H1 (cell line): Measurements from ENCODE around the gene PAXX. TPM values are rescaled to one million over a fixed set of nuclear protein-coding genes. Genes with fewer than 3 reads are reported as not detected.

Source experiments
- CTCF ChIA-PET: fragments of 300-600 bp; sonication (Branson Sonifier 250); formaldehyde crosslinking; loops from one replicate; lab custom pipeline; 2021; ENCODE audit not compliant: partially characterized antibody; lab: Charles Lee
- POLR2A ChIA-PET: fragments of 300-600 bp; sonication (Branson Sonifier 250); formaldehyde crosslinking; loops from one replicate; lab custom pipeline; 2021; ENCODE audit warnings: inconsistent platforms; ENCODE audit not compliant: partially characterized antibody; lab: Charles Lee
- DNase-seq, 2 experiments: peaks; one replicate each; pipeline versions ENCODE4 v3.0.0 to v3.0.0-alpha.2; 2010 to 2022; ENCODE audit warnings: low spot score in 2 of 2, low read depth in 1 of 2, mixed read lengths in 1 of 2
- FAIRE-seq: peaks from 2 replicates; lab custom pipeline; 2011; peaks lifted over from hg19 to GRCh38; lab: Jason Lieb, UNC
- H2AFZ ChIP-seq: 2 replicates; pipeline ENCODE4 v1.8.1; 2012; ENCODE audit warnings: low read length, inconsistent platforms
- H2AK5ac ChIP-seq: 2 replicates; pipeline ENCODE4 v1.6.1; 2013; ENCODE audit warnings: low read depth, low read length
- H2BK120ac ChIP-seq: replicated peaks from 2 replicates; pipeline ENCODE3; 2013; ENCODE audit warnings: low read depth, low read length, inconsistent platforms
- H2BK12ac ChIP-seq: 2 replicates; pipeline ENCODE4 v1.6.1; 2013; ENCODE audit warnings: low read depth, low read length
- H2BK15ac ChIP-seq: 2 replicates; pipeline ENCODE4 v1.6.1; 2013; ENCODE audit warnings: low read length
- H2BK20ac ChIP-seq: 2 replicates; pipeline ENCODE4 v1.6.1; 2013; ENCODE audit warnings: low read length
- H2BK5ac ChIP-seq: 2 replicates; pipeline ENCODE4 v1.6.1; 2013; ENCODE audit warnings: low read depth, low read length
- H3K14ac ChIP-seq: 2 replicates; pipeline ENCODE4 v1.6.1; 2013; ENCODE audit warnings: inconsistent platforms; ENCODE audit not compliant: insufficient read length
- H3K18ac ChIP-seq: 2 replicates; pipeline ENCODE4 v1.6.1; 2013; ENCODE audit warnings: low read length; ENCODE audit errors: extremely low read depth
- H3K23ac ChIP-seq: 2 replicates; pipeline ENCODE4 v1.6.1; 2013; ENCODE audit warnings: inconsistent platforms; ENCODE audit not compliant: insufficient read length
- H3K23me2 ChIP-seq: 2 replicates; pipeline ENCODE4 v1.6.1; 2013; ENCODE audit warnings: low read depth, low read length
- H3K27ac ChIP-seq: 2 replicates; pipeline ENCODE4 v1.6.1; 2011; ENCODE audit warnings: low read depth, low read length, inconsistent platforms
- H3K27me3 ChIP-seq, 4 experiments: replicated peaks in 1 of 4; 1 replicate in 1 of 4; 2 replicates in 3 of 4; pipeline versions ENCODE4 v1.6.1 to v1.8.1; 2011 to 2013; ENCODE audit warnings: low read length in 3 of 4, mild to moderate bottlenecking in 3 of 4, inconsistent platforms in 2 of 4, mixed read lengths in 2 of 4, moderate library complexity in 1 of 4; ENCODE audit not compliant: control insufficient read depth in 3 of 4, insufficient read depth in 3 of 4; ENCODE audit errors: extremely low read depth in 1 of 4
- H3K36me3 ChIP-seq, 4 experiments: 2 replicates each; pipeline versions ENCODE4 v1.6.1 to v1.8.1; 2011 to 2013; ENCODE audit warnings: mild to moderate bottlenecking in 4 of 4, low read length in 3 of 4, moderate library complexity in 2 of 4, control low read depth in 1 of 4, inconsistent platforms in 1 of 4; ENCODE audit not compliant: insufficient read depth in 4 of 4, control insufficient read depth in 2 of 4
- H3K4ac ChIP-seq: replicated peaks from 2 replicates; pipeline ENCODE3; 2013; ENCODE audit warnings: low read length, low read depth, mixed read lengths, inconsistent platforms; ENCODE audit not compliant: insufficient read length
- H3K4me1 ChIP-seq, 4 experiments: replicated peaks in 1 of 4; 1 replicate in 1 of 4; 2 replicates in 3 of 4; pipeline versions ENCODE4 v1.6.1 to v1.8.1; 2011 to 2013; ENCODE audit warnings: low read length in 3 of 4, inconsistent platforms in 2 of 4, mixed read lengths in 1 of 4; ENCODE audit not compliant: insufficient read depth in 4 of 4, control insufficient read depth in 3 of 4
- H3K4me2 ChIP-seq, 2 experiments: 2 replicates each; pipeline versions ENCODE4 v1.6.1 to v1.8.1; 2011 to 2013; ENCODE audit warnings: low read depth in 2 of 2, low read length in 2 of 2, control low read depth in 1 of 2, inconsistent platforms in 1 of 2, mild to moderate bottlenecking in 1 of 2; ENCODE audit not compliant: insufficient read depth in 1 of 2
- H3K4me3 ChIP-seq, 4 experiments: fragments of 200-600, 300-600 bp in 1 of 4; sonication (generic), shearing (Covaris generic), sonication (Bioruptor Twin) in 1 of 4; 2 replicates each; pipeline versions ENCODE4 v1.5.1 to v1.8.1; 2011 to 2016; ENCODE audit warnings: low read length in 4 of 4, low read depth in 3 of 4, control low read depth in 2 of 4, inconsistent platforms in 2 of 4, mild to moderate bottlenecking in 2 of 4, mixed read lengths in 1 of 4, moderate library complexity in 1 of 4; ENCODE audit not compliant: insufficient read depth in 2 of 4; ENCODE audit errors: extremely low read depth in 1 of 4
- H3K56ac ChIP-seq: replicated peaks from 2 replicates; pipeline ENCODE3; 2013; ENCODE audit warnings: low read depth, mild to moderate bottlenecking, mixed read lengths, low read length, inconsistent platforms; ENCODE audit not compliant: insufficient read length
- H3K79me1 ChIP-seq: 2 replicates; pipeline ENCODE4 v1.6.1; 2013; ENCODE audit warnings: low read depth, low read length, control low read depth
- H3K79me2 ChIP-seq, 2 experiments: 2 replicates each; pipeline versions ENCODE4 v1.6.1 to v1.8.1; 2012 to 2013; ENCODE audit warnings: low read length in 2 of 2, mild to moderate bottlenecking in 2 of 2, inconsistent platforms in 1 of 2; ENCODE audit not compliant: insufficient read depth in 2 of 2, control insufficient read depth in 1 of 2
- H3K9ac ChIP-seq, 4 experiments: replicated peaks in 1 of 4; 1 replicate in 1 of 4; 2 replicates in 3 of 4; pipeline versions ENCODE4 v1.6.1 to v1.8.1; 2011 to 2013; ENCODE audit warnings: low read depth in 3 of 4, low read length in 3 of 4, control low read depth in 2 of 4, mild to moderate bottlenecking in 2 of 4, moderate library complexity in 2 of 4, inconsistent platforms in 1 of 4; ENCODE audit errors: extremely low read depth in 1 of 4
- H3K9me3 ChIP-seq, 2 experiments: 2 replicates each; pipeline versions ENCODE4 v1.6.1 to v1.8.1; 2012 to 2013; ENCODE audit warnings: mild to moderate bottlenecking in 2 of 2, moderate library complexity in 2 of 2, control low read depth in 1 of 2, inconsistent platforms in 1 of 2, low read depth in 1 of 2, low read length in 1 of 2, mixed read lengths in 1 of 2; ENCODE audit not compliant: insufficient read depth in 2 of 2
- H4K20me1 ChIP-seq, 2 experiments: replicated peaks in 1 of 2; 2 replicates each; pipeline versions ENCODE3 to v1.8.1; 2011 to 2013; ENCODE audit warnings: inconsistent platforms in 2 of 2, low read length in 2 of 2, mild to moderate bottlenecking in 1 of 2; ENCODE audit not compliant: insufficient read depth in 2 of 2, control insufficient read depth in 1 of 2
- H4K5ac ChIP-seq: 2 replicates; pipeline ENCODE4 v1.6.1; 2013; ENCODE audit warnings: low read length, low read depth, mixed read lengths, inconsistent platforms; ENCODE audit not compliant: insufficient read length
- H4K8ac ChIP-seq: 2 replicates; pipeline ENCODE4 v1.8.0; 2013; ENCODE audit warnings: mild to moderate bottlenecking, moderate library complexity, low read length, inconsistent platforms; ENCODE audit not compliant: insufficient read depth; ENCODE audit errors: extremely low read depth
- H4K91ac ChIP-seq: replicated peaks from 2 replicates; pipeline ENCODE3; 2013; ENCODE audit warnings: low read length, mixed read lengths, inconsistent platforms; ENCODE audit not compliant: insufficient read length
- CBX5 ChIP-seq: fragments of 300-800, 300-1000 bp; sonication (generic); IDR thresholded peaks from 2 replicates; pipeline ENCODE4 v1.7.1; 2016; ENCODE audit warnings: antibody characterized with exemption, low read length, low read depth
- CHD1 ChIP-seq: IDR thresholded peaks from 2 replicates; pipeline ENCODE4 v1.6.1; 2012; ENCODE audit warnings: low read depth, low read length, improper control_type of control experiment
- CREB1 ChIP-seq: IDR thresholded peaks from 2 replicates; pipeline ENCODE4 v1.6.1; 2012; ENCODE audit warnings: inconsistent platforms
- HDAC6 ChIP-seq: IDR thresholded peaks from one replicate; pipeline ENCODE4 v1.7.1; 2012; ENCODE audit warnings: low read depth, mild to moderate bottlenecking, inconsistent platforms, low read length, moderate library complexity
- POLR2A ChIP-seq, 2 experiments: IDR thresholded peaks; 1 replicate in 1 of 2; 2 replicates in 1 of 2; pipeline ENCODE4 v1.6.1; 2011; ENCODE audit warnings: low read depth in 2 of 2, low read length in 2 of 2, mild to moderate bottlenecking in 2 of 2; ENCODE audit errors: control extremely low read depth in 1 of 2
- SIX5 ChIP-seq: IDR thresholded peaks from 2 replicates; pipeline ENCODE4 v1.6.1; 2011; ENCODE audit warnings: mild to moderate bottlenecking, low read depth, low read length
- SP2 ChIP-seq: IDR thresholded peaks from 2 replicates; pipeline ENCODE4 v1.6.1; 2012; ENCODE audit warnings: mild to moderate bottlenecking, low read length, inconsistent platforms
- TEAD4 ChIP-seq: IDR thresholded peaks from 2 replicates; pipeline ENCODE4 v1.6.1; 2012; ENCODE audit warnings: low read depth, low read length, inconsistent platforms, mixed read lengths
- ZNF274 ChIP-seq: IDR thresholded peaks from 2 replicates; pipeline ENCODE4 v1.7.0; 2012; ENCODE audit warnings: low read length, borderline replicate concordance; ENCODE audit errors: extremely low read depth
- WGBS, 2 experiments: shearing (Covaris generic) in 1 of 2; methylation state at CpG; one replicate each; pipeline versions ENCODE4 v1.1.6 to v1.1.7; 2013 to 2015; ENCODE audit warnings: low lambda C conversion rate in 2 of 2, mixed read lengths in 2 of 2, inconsistent platforms in 1 of 2, low coverage in 1 of 2, missing lambda C conversion rate in 1 of 2; ENCODE audit not compliant: insufficient replicate concordance in 2 of 2, insufficient coverage in 1 of 2, insufficient read length in 1 of 2; ENCODE audit errors: extremely low coverage in 1 of 2, missing lambda C conversion rate in 1 of 2; 5-methylcytosine and 5-hydroxymethylcytosine counted together
- polyA plus RNA-seq, 7 experiments: library from polyadenylated mRNA; depleted of rRNA in 3 of 7; stranded (reverse) in 5 of 7; unstranded in 2 of 7; fragments of >200 nt in 5 of 7; fragments of 200-250 nt in 2 of 7; gene quantifications; 1 replicate in 5 of 7; 2 replicates in 1 of 7; 4 replicates in 1 of 7; pipeline versions ENCODE4 v1.2.1 to v1.2.3, GENCODE V29; 2011 to 2013; ENCODE audit warnings: missing spikeins in 2 of 7, mixed read lengths in 2 of 7
- total RNA-seq: library from RNA; stranded (reverse); fragmentation: NEBNext Ultra II Directional; extraction: Animal tissue kit (Norgen Biotek cat#: 25700); gene quantifications from 2 replicates; pipeline ENCODE4 v1.2.1, GENCODE V29; 2021

PAXX gene
- total and polyA plus RNA-seq, 2 of the 8 experiments (the other 6 are each of a cell fraction or from before 2014, with no cell fraction given) = 43.4 to 45.9 TPM

GRCh38 chr9:137032858-137033257, 40.6 kb downstream of the PAXX start:
- no peak overlapping the region for H3K9ac ChIP-seq
- peaks cover 4% of the 10 kb centered on the region; the same call in 1 of the 2 replicates for H3K23me2 ChIP-seq
- H3K4ac ChIP-seq = no peak overlapping the region
- no peak overlapping the region for H3K27ac ChIP-seq
- H3K36me3 ChIP-seq = no peaks in the 10 kb centered on the region
- no peak overlapping the region for H3K56ac ChIP-seq
- no peaks in the 10 kb centered on the region for H3K79me1 ChIP-seq
- no peak overlapping the region for H2AFZ ChIP-seq
- H2BK120ac ChIP-seq = no peak overlapping the region
- WGBS, 2 experiments = 88% methylated on average over 10 of the region's 10 CpGs; no CpG with 5 or more reads in 1 of the 2 experiments
- H3K4me1 ChIP-seq = peaks cover 0 to 5% (median under 1%) of the 10 kb centered on the region in 4 experiments; a peak in 4 of 7 replicates
- H2BK20ac ChIP-seq = no peak overlapping the region
- no peak overlapping the region for H2AK5ac ChIP-seq
- no peak overlapping the region for H2BK5ac ChIP-seq
- no peaks in the 10 kb centered on the region for H3K9me3 ChIP-seq
- no peak overlapping the region for H3K4me2 ChIP-seq
- H3K4me3 ChIP-seq = no peak overlapping the region
- H4K8ac ChIP-seq = no peak overlapping the region
- H3K27me3 ChIP-seq = peaks cover 0 to 11% (median 5%) of the 10 kb centered on the region in 4 experiments; a peak in 4 of 7 replicates
- no peak overlapping the region for H2BK12ac ChIP-seq
- POLR2A ChIA-PET = interaction anchor here (2.1 kb wide), 1 partner anchor 12 kb away, joined by 4 read pairs; no protein-coding TSS in a partner anchor
- H4K5ac ChIP-seq = no peak overlapping the region
- no peak overlapping the region for H3K23ac ChIP-seq
- FAIRE-seq = no peak
- H3K14ac ChIP-seq = no peak overlapping the region
- CTCF ChIA-PET = interaction anchor here (0.7 to 4.9 kb wide), 8 partner anchors 7 to 262 kb away, joined by 3 to 65 read pairs (median 10); partner anchors contain the start of gene SAPCD2
- H3K79me2 ChIP-seq = no peaks in the 10 kb centered on the region
- no peak overlapping the region for H2BK15ac ChIP-seq
- no peak overlapping the region for H3K18ac ChIP-seq
- peaks cover 2 to 5% of the 10 kb centered on the region in 2 experiments for H4K20me1 ChIP-seq
- DNase-seq = no peak
- no peak overlapping the region for H4K91ac ChIP-seq
- TF ChIP-seq ZNF274 = no peak
- no peak for TF ChIP-seq POLR2A (IDR thresholded peaks at IDR 0.05; ENCODE audit: control extremely low read depth in 1 of 2, low read depth in 2 of 2, low read length in 2 of 2)
- TF ChIP-seq SIX5 = no peak
- no peak for TF ChIP-seq HDAC6
- no peak for TF ChIP-seq CREB1
- no peak for TF ChIP-seq CBX5
- no peak for TF ChIP-seq TEAD4
- no peak for TF ChIP-seq CHD1
- no peak for TF ChIP-seq SP2
